Sigmoid colon (tissue), 7 donors: ENCODE measurements around the gene ARHGEF9. TPM values are rescaled to one million over a fixed set of nuclear protein-coding genes. Genes with fewer than 3 reads are reported as not detected.

Experiments
- DNase-seq: peaks from one replicate; pipeline ENCODE4 v3.0.0-alpha.2; 2019
- H3K27ac ChIP-seq, 4 donors: fragments of 200-600 bp; sonication (generic); one replicate each; pipeline ENCODE4 v1.5.1; 2016 to 2019; ENCODE audit warnings: mild to moderate bottlenecking in 1 of 4
- H3K27me3 ChIP-seq, 3 donors: fragments of 200-600 bp; sonication (generic); one replicate each; pipeline ENCODE4 v1.5.1; 2019; ENCODE audit warnings: mild to moderate bottlenecking in 1 of 3
- H3K36me3 ChIP-seq, 4 donors: fragments of 200-600 bp; sonication (generic); one replicate each; pipeline ENCODE4 v1.5.1; 2016 to 2019
- H3K4me1 ChIP-seq, 4 donors: fragments of 200-600 bp; sonication (generic); one replicate each; pipeline ENCODE4 v1.5.1; 2017 to 2019
- H3K4me3 ChIP-seq, 4 donors: fragments of 200-600 bp; sonication (generic); one replicate each; pipeline ENCODE4 v1.5.1; 2017 to 2019; ENCODE audit warnings: mild to moderate bottlenecking in 2 of 4, moderate library complexity in 1 of 4
- H3K9me3 ChIP-seq, 4 donors: fragments of 200-600 bp in 3 of 4; sonication (generic) in 3 of 4; one replicate each; pipeline versions ENCODE4 v1.5.1 to v1.6.1; 2013 to 2019
- CTCF ChIP-seq, 4 experiments: fragments of 450-650 bp in 3 of 4; fragments of 200-600 bp in 1 of 4; IDR thresholded peaks; one replicate each; pipeline ENCODE4 v1.5.1; 2016 to 2019; ENCODE audit warnings: antibody characterized with exemption in 4 of 4, mild to moderate bottlenecking in 3 of 4, moderate library complexity in 2 of 4
- EP300 ChIP-seq, 4 donors: sonication (generic); formaldehyde crosslinking; IDR thresholded peaks; one replicate each; pipeline ENCODE4 v1.6.1; 2017; ENCODE audit warnings: antibody characterized with exemption in 4 of 4
- POLR2A ChIP-seq, 2 donors: fragments of 450-650 bp; IDR thresholded peaks; one replicate each; pipeline ENCODE4 v1.6.1; 2016; ENCODE audit warnings: antibody characterized with exemption in 2 of 2, mild to moderate bottlenecking in 2 of 2, moderate library complexity in 2 of 2
- POLR2AphosphoS5 ChIP-seq, 4 donors: sonication (generic); formaldehyde crosslinking; IDR thresholded peaks; one replicate each; pipeline ENCODE4 v1.6.1; 2017; ENCODE audit warnings: antibody characterized with exemption in 4 of 4
- WGBS, 2 donors: extraction: QIAGEN DNeasy Blood & Tissue Kit; methylation state at CpG; one replicate each; pipeline ENCODE4 v1.1.7; 2013; 5-methylcytosine and 5-hydroxymethylcytosine counted together
- intact Hi-C: fragments of 100-400 bp; cut with DNase I; formaldehyde crosslinking; loops from one replicate; pipeline ENCODE4 v1.15.1; 2023
- polyA plus RNA-seq, 3 donors: library from polyadenylated mRNA; stranded (reverse); fragments of 200-250 nt; gene quantifications; one replicate each; pipeline ENCODE4 v1.2.3, GENCODE V29; 2013
- total RNA-seq, 4 donors: library from RNA; depleted of rRNA; stranded (reverse); fragments of >200 nt; gene quantifications; one replicate each; pipeline ENCODE4 v1.1.0, GENCODE V29; 2016
- donor health status: healthy with polysubstance abuse.
- donor health status: Bipolar disorder and iron deficiency.
- donor health status: healthy.

ARHGEF9 gene
- total and polyA plus RNA-seq, 7 donors = 7.6 to 46.8 (median 28.8) TPM

DNA sequence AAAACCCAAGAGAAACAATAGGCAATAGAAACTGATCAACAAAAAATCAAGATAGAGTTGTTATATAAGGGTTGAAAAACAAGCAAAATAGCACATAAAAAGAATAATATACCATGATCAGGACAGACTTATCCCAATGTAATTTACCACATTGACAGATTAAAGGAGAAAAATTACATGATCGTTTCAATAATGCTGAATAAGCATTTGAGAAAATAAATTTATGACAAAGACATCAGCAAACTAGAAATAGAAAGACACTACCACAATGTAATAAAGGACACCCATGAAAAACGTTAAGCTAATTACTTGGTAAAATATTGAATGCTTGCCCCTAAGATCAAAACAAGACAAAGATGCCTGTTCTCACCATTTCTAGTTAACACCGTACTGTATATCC, 105.6 kb downstream of the ARHGEF9 start:
- TF ChIP-seq POLR2A (IDR thresholded peaks at IDR 0.05) = no peak
- TF ChIP-seq EP300 (IDR thresholded peaks at IDR 0.05) = no peak
- TF ChIP-seq POLR2AphosphoS5 (IDR thresholded peaks at IDR 0.05) = no peak
- TF ChIP-seq CTCF (IDR thresholded peaks at IDR 0.05) = no peak
- no peaks in the 10 kb centered on the region for H3K9me3 ChIP-seq
- no peak overlapping the region for H3K4me3 ChIP-seq
- WGBS, 2 donors = 87 to 95% methylated on average over 3 of the region's 3 CpGs
- H3K36me3 ChIP-seq = peaks cover 0 to 22% (median 0%) of the 10 kb centered on the region in 4 donors
- no peak for DNase-seq
- H3K27ac ChIP-seq = no peak overlapping the region
- H3K27me3 ChIP-seq = no peaks in the 10 kb centered on the region
- intact Hi-C loops = no loop called here
- H3K4me1 ChIP-seq = no peaks in the 10 kb centered on the region

DNA sequence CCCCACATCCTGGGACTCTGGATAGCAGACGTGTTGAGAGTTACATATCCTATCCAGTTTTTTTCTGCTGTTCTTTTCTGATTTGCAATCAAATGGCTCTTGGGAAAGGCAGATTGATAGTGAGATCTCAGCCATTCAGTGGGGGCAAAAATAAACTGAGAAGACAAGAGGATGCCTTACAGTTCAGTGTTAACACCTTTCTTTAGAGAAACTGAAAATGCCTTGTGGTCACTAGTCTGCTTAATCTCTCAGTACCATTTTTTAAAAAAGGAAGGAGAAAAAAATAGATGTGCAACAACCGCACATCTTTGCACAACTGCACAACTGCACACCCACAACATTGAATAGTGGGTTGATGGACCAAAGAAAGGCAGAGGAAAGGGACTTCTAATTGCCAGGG, 109.3 kb downstream of the ARHGEF9 start:
- TF ChIP-seq CTCF (IDR thresholded peaks at IDR 0.05) (no peak), POLR2A (IDR thresholded peaks at IDR 0.05) (no peak), EP300 (IDR thresholded peaks at IDR 0.05) (no peak), POLR2AphosphoS5 (IDR thresholded peaks at IDR 0.05) (no peak)
- Histone ChIP-seq H3K4me3 (no peak overlapping the region), H3K36me3 (peaks cover 0 to 45% (median 0%) of the 10 kb centered on the region in 4 donors), H3K27ac (no peak overlapping the region), H3K27me3 (no peaks in the 10 kb centered on the region), H3K9me3 (no peaks in the 10 kb centered on the region), H3K4me1 (no peaks in the 10 kb centered on the region)
- DNase-seq = no peak
- 89 to 95% methylated on average over 2 of the region's 2 CpGs for WGBS, 2 donors
- intact Hi-C loops = no loop called here

DNA sequence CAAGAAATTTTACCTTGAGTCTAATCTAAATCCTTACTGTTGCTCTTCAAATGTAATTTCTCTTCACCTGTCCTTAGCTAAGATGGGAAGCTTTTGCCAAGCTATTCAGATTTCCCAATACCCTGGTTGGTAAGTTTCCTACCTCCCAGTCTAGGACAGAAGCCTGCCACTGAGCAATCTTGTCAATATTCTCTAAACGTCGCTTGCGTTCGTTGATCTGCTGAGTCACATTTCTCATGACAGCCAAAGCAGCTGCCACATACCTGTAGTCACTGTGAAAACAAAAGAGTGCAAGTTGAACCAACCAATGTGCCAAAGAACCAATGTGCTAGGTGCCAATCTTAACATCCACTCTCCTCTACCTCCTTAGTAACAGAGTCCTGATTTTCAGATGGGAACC, 111.1 kb downstream of the ARHGEF9 start:
- H3K27ac ChIP-seq = no peak overlapping the region
- intact Hi-C loops = no loop called here
- peaks cover 0 to 50% (median 0%) of the 10 kb centered on the region in 4 donors for H3K36me3 ChIP-seq

DNA sequence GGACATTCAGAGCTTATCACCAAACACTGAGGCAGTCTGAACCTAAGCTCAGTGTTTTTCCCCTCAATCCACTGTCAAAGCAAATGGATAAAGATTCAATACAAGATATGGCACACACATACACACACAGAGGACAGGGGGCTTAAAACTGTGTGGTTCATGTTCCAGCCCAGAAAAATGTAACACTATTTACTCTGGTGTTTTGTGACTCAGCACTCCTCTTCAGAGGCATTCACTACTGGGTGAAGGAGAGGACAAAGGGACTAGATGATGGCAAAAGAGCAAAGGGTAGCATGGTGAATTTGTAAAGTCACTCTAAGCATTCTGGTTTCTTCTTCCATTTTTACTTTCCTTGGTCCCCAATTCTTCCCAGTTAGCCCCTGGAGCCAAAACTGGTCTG, 120.3 kb downstream of the ARHGEF9 start:
- Histone ChIP-seq H3K27me3 (no peaks in the 10 kb centered on the region), H3K4me3 (no peak overlapping the region), H3K9me3 (no peaks in the 10 kb centered on the region), H3K27ac (peak overlapping the region in 2 of 4 donors; percentile 2 to 50), H3K4me1 (peaks cover 0 to 10% (median 0%) of the 10 kb centered on the region in 4 donors), H3K36me3 (peaks cover 0 to 6% (median 0%) of the 10 kb centered on the region in 4 donors)
- DNase-seq = no peak
- intact Hi-C loops = no loop called here
- no peak for TF ChIP-seq POLR2AphosphoS5 (IDR thresholded peaks at IDR 0.05)
- TF ChIP-seq CTCF (IDR thresholded peaks at IDR 0.05) = no peak
- TF ChIP-seq EP300 (IDR thresholded peaks at IDR 0.05) = no peak
- no peak for TF ChIP-seq POLR2A (IDR thresholded peaks at IDR 0.05)

More for the DNA sequence above, 111.1 kb downstream of the ARHGEF9 start:
- no peaks in the 10 kb centered on the region for H3K4me1 ChIP-seq
- 95% methylated on average over 4 of the region's 4 CpGs for WGBS, 2 donors
- no peaks in the 10 kb centered on the region for H3K27me3 ChIP-seq
- no peak overlapping the region for H3K4me3 ChIP-seq
- TF ChIP-seq POLR2AphosphoS5 (IDR thresholded peaks at IDR 0.05) (no peak), EP300 (IDR thresholded peaks at IDR 0.05) (no peak), CTCF (IDR thresholded peaks at IDR 0.05) (no peak), POLR2A (IDR thresholded peaks at IDR 0.05) (no peak)
- DNase-seq = no peak
- H3K9me3 ChIP-seq = no peaks in the 10 kb centered on the region

DNA sequence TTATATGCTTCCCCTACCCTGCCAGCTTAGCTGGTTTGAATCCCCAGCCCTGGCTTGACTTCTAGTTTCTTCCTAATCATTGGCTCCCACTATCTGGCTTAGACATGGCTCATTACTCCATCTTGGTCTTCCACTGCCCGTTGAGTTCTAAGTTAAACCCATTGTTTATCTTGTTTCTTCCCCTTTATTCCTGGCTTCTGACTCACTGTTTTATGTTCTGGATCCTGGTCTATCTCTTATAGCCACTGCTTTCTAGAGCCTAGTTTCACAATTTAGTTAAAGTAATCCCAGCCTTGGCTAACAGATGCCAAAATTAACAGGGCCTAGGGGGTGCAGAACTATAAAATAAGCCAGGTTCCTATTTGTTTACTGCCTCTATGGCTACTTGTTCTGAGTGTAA, 120.9 kb downstream of the ARHGEF9 start:
- no peak overlapping the region for H3K4me3 ChIP-seq
- peaks cover 0 to 12% (median under 1%) of the 10 kb centered on the region in 4 donors for H3K4me1 ChIP-seq
- H3K27ac ChIP-seq = peak overlapping the region in 2 of 4 donors; percentile 2 to 50
- TF ChIP-seq POLR2AphosphoS5 (IDR thresholded peaks at IDR 0.05) (no peak), EP300 (IDR thresholded peaks at IDR 0.05) (no peak), POLR2A (IDR thresholded peaks at IDR 0.05) (no peak), CTCF (IDR thresholded peaks at IDR 0.05) (no peak)
- intact Hi-C loops = no loop called here
- H3K36me3 ChIP-seq = peaks cover 0 to 6% (median 0%) of the 10 kb centered on the region in 4 donors
- H3K27me3 ChIP-seq = no peaks in the 10 kb centered on the region
- no peaks in the 10 kb centered on the region for H3K9me3 ChIP-seq
- WGBS, 2 donors = 77 to 78% methylated on average over 1 of the region's 1 CpG
- DNase-seq = no peak
